Adrenal gland (tissue), 12 donors: ENCODE data around the gene LLGL2. TPM values are rescaled to one million over a fixed set of nuclear protein-coding genes. Genes with fewer than 3 reads are reported as not detected.

ENCODE experiments used
- DNase-seq, 7 donors: peaks; one replicate each; pipeline ENCODE4 v3.0.0-alpha.2; 2019 to 2020
- H3K27ac ChIP-seq, 5 donors: fragments of 200-600 bp; sonication (generic) in 4 of 5; 1 replicate in 3 of 5; 2 replicates in 2 of 5; pipeline versions ENCODE4 v1.5.1 to v1.8.0; 2016 to 2020; ENCODE audit warnings: mild to moderate bottlenecking in 1 of 5
- H3K27me3 ChIP-seq: fragments of 200-600 bp; 2 replicates; pipeline ENCODE4 v1.8.0; 2021
- H3K36me3 ChIP-seq, 2 donors: fragments of 200-600 bp; replicated peaks in 1 of 2; 1 replicate in 1 of 2; 2 replicates in 1 of 2; pipeline versions ENCODE4 v1.5.1 to v1.8.0; 2018 to 2022
- H3K4me1 ChIP-seq, 2 donors: fragments of 200-600 bp; replicated peaks in 1 of 2; 1 replicate in 1 of 2; 2 replicates in 1 of 2; pipeline versions ENCODE4 v1.5.1 to v1.8.0; 2018 to 2021
- H3K4me3 ChIP-seq, 4 donors: fragments of 200-600 bp; sonication (generic) in 3 of 4; one replicate each; pipeline ENCODE4 v1.5.1; 2016 to 2018
- H3K9me3 ChIP-seq, 3 donors: fragments of 200-600 bp; sonication (generic) in 1 of 3; replicated peaks in 1 of 3; 1 replicate in 2 of 3; 2 replicates in 1 of 3; pipeline versions ENCODE4 v1.5.1 to v1.8.0; 2016 to 2021
- POLR2A ChIP-seq, 2 donors: fragments of 450-650 bp; IDR thresholded peaks; one replicate each; pipeline ENCODE4 v1.6.1; 2017; ENCODE audit warnings: antibody characterized with exemption in 2 of 2, mild to moderate bottlenecking in 2 of 2, moderate library complexity in 1 of 2
- WGBS, 4 donors: extraction: QIAGEN DNeasy Blood & Tissue Kit in 2 of 4; methylation state at CpG; one replicate each; pipeline versions ENCODE4 v1.1.5 to v1.1.7; 2013 to 2017; 5-methylcytosine and 5-hydroxymethylcytosine counted together
- intact Hi-C, 2 donors: fragments of 100-400 bp; cut with DNase I; formaldehyde crosslinking; loops; one replicate each; pipeline versions ENCODE4 v1.14.1 to v1.15.0; 2022 to 2023
- polyA plus RNA-seq, 3 donors: library from polyadenylated mRNA; stranded (reverse); fragments of 200-250 nt in 2 of 3; fragments of 350-450 nt in 1 of 3; fragmentation: Illumina TruSeq in 1 of 3; extraction: RNeasy Lipid Tissue Mini Kit (QIAGEN cat#74804) in 1 of 3; gene quantifications; one replicate each; pipeline ENCODE4 v1.2.3, GENCODE V29; 2013 to 2014
- total RNA-seq, 9 donors: library from RNA; depleted of rRNA in 4 of 9; stranded (reverse); fragments of >200 nt in 4 of 9; fragments of 120-200 nt in 1 of 9; fragmentation: NEBNext Ultra II Directional in 1 of 9; extraction: Animal tissue kit (Norgen Biotek cat#: 25700) in 1 of 9; gene quantifications; one replicate each; pipeline versions ENCODE4 v1.1.0 to v1.2.4, GENCODE V29; 2013 to 2023
- TF ChIP-seq, protein P1 (sequence below), 6 experiments: fragments of 450-650 bp in 4 of 6; fragments of 200-600 bp in 2 of 6; sonication (generic) in 1 of 6; IDR thresholded peaks; 1 replicate in 5 of 6; 2 replicates in 1 of 6; pipeline versions ENCODE4 v1.5.1 to v1.8.0; 2016 to 2021; ENCODE audit warnings: antibody characterized with exemption in 6 of 6, mild to moderate bottlenecking in 2 of 6, moderate library complexity in 1 of 6
- donor health status: healthy with polysubstance abuse.
- donor health status: Bipolar disorder and iron deficiency.
- donor health status: DM: yes; HTN: yes; CAD: no.
- donor health status: DM: no; HTN: no; CAD: no.
- donor health status: DM: no; HTN: no; CAD: no.
- donor health status: DM: yes; HTN: yes; CAD: no.

LLGL2 gene
- total and polyA plus RNA-seq, 12 donors: 1.2 to 90.3 (median 23.8) TPM

DNA sequence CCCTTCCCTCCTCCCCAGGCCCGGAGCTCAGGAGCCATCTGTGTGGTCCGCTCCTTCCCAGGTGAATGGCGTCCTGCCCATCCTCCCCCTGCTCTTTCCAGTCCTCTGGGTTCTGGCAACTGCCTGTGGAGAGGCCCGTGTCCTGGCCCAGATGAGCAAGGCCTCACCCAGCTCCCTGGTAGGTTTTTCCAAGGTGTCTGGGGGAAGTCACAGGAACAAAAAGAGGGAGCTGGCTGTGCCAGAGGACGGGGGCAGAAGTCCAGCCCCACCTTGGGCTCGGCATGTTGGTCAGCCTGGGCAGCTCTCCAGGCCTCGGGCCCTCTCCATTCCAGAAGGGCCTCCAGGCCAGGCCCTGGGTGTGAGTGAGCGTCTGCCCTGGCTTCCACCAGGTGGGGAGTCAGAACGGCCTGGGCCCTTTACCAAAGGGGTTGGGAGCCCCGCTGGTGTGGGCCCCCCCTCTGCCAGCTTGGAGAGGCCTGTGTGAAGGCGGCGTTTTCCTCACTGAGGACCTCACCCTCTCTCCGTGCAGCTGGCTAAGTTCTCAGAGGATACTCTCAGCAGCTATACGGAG is 35.2 kb upstream of the LLGL2 start:
- no peaks in the 10 kb centered on the region for H3K9me3 ChIP-seq
- H3K27me3 ChIP-seq: no peaks in the 10 kb centered on the region
- peaks cover 0 to 53% of the 10 kb centered on the region in 2 donors for H3K36me3 ChIP-seq
- no peak overlapping the region for H3K4me3 ChIP-seq
- intact Hi-C loops: no loop called here
- no peak for TF ChIP-seq POLR2A (IDR thresholded peaks at IDR 0.05)
- TF ChIP-seq, protein P1, sequence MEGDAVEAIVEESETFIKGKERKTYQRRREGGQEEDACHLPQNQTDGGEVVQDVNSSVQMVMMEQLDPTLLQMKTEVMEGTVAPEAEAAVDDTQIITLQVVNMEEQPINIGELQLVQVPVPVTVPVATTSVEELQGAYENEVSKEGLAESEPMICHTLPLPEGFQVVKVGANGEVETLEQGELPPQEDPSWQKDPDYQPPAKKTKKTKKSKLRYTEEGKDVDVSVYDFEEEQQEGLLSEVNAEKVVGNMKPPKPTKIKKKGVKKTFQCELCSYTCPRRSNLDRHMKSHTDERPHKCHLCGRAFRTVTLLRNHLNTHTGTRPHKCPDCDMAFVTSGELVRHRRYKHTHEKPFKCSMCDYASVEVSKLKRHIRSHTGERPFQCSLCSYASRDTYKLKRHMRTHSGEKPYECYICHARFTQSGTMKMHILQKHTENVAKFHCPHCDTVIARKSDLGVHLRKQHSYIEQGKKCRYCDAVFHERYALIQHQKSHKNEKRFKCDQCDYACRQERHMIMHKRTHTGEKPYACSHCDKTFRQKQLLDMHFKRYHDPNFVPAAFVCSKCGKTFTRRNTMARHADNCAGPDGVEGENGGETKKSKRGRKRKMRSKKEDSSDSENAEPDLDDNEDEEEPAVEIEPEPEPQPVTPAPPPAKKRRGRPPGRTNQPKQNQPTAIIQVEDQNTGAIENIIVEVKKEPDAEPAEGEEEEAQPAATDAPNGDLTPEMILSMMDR (IDR thresholded peaks at IDR 0.05): no peak
- H3K4me1 ChIP-seq: peaks cover 1 to 31% of the 10 kb centered on the region in 2 donors
- H3K27ac ChIP-seq: peak overlapping the region in 1 of 5 donors; percentile 52
- 73 to 93% (median 78%) methylated on average over 8 to 14 of the region's 14 CpGs for WGBS, 4 donors
- no peak for DNase-seq

- H3K27me3 ChIP-seq: no peaks in the 10 kb centered on the region
- H3K4me3 ChIP-seq: no peak overlapping the region
- intact Hi-C loops: no loop called here
- peaks cover 0 to 23% of the 10 kb centered on the region in 2 donors for H3K4me1 ChIP-seq
- no peaks in the 10 kb centered on the region for H3K9me3 ChIP-seq
- peaks cover 0 to 62% of the 10 kb centered on the region in 2 donors for H3K36me3 ChIP-seq
- no peak for DNase-seq
- peak overlapping the region in 1 of 5 donors; percentile 52 for H3K27ac ChIP-seq
- 82 to 89% (median 84%) methylated on average over 12 to 19 of the region's 19 CpGs for WGBS, 4 donors
- TF ChIP-seq POLR2A (IDR thresholded peaks at IDR 0.05): no peak
- TF ChIP-seq, protein P1 (IDR thresholded peaks at IDR 0.05): no peak
These were observed 34.4 kb upstream of the LLGL2 start for GRCh38 chr17:75490953-75491649.

DNA sequence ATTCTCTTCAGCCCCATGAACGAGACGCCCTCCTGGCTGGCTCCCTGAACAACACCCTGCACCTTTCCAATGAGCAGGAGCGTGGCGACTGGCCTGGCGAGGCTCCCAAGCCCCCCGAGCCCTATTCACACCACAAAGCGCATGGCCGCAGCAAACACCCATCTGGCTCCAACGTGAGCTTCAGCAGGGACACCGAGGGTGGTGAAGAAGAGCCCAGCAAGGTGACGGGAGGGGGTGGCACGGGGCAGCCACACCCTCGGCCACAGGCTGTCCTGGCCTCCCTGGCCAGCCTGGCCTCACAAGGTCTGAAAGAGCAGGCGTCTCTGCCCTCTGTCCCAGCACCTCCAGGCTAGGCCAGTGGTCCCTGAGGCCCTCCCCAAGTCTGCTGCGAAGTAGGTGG is 33.8 kb upstream of the LLGL2 start:
- no peak for TF ChIP-seq POLR2A (IDR thresholded peaks at IDR 0.05)
- TF ChIP-seq, protein P1 (IDR thresholded peaks at IDR 0.05): no peak

DNA sequence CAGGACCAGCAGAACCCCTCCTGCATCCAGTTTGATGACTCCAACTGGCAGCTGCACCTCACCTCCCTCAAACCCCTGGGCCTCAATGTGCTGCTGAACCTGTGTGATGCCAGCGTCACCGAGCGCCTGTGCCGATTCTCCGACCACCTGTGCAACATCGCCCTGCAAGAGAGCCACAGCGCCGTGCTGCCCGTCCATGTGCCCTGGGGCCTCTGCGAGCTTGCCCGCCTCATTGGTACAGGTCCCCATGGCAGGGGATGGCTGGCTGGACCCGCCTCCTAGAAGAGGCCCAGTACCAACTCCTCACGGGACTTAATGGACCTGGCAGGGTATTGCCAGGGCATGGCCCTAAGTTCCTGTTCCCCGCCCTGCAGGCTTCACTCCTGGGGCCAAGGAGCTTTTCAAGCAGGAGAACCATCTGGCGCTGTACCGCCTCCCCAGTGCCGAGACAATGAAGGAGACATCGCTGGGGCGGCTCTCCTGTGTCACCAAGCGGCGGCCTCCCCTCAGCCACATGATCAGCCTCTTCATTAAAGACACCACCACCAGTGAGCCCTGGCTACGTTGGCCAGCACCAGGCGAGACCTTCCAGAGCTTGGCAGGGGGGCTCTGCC is 32.8 kb upstream of the LLGL2 start:
- DNase-seq: no peak
- WGBS, 4 donors: 80 to 95% (median 90%) methylated on average over 4 to 23 of the region's 23 CpGs
- Histone ChIP-seq H3K4me3 (no peak overlapping the region), H3K4me1 (peaks cover 0 to 7% of the 10 kb centered on the region in 2 donors), H3K36me3 (peaks cover 0 to 76% of the 10 kb centered on the region in 2 donors), H3K27me3 (no peaks in the 10 kb centered on the region), H3K27ac (no peak overlapping the region), H3K9me3 (no peaks in the 10 kb centered on the region)
- intact Hi-C loops: no loop called here
- TF ChIP-seq POLR2A (IDR thresholded peaks at IDR 0.05): no peak
- TF ChIP-seq, protein P1 (IDR thresholded peaks at IDR 0.05): no peak

More for the DNA sequence above, 33.8 kb upstream of the LLGL2 start:
- DNase-seq: no peak
- H3K4me3 ChIP-seq: no peak overlapping the region
- no peaks in the 10 kb centered on the region for H3K9me3 ChIP-seq
- peak overlapping the region in 1 of 5 donors; percentile 52 for H3K27ac ChIP-seq
- H3K36me3 ChIP-seq: peaks cover 0 to 67% of the 10 kb centered on the region in 2 donors
- peaks cover 0 to 17% of the 10 kb centered on the region in 2 donors for H3K4me1 ChIP-seq
- intact Hi-C loops: no loop called here
- H3K27me3 ChIP-seq: no peaks in the 10 kb centered on the region
- WGBS, 4 donors: 88 to 92% (median 91%) methylated on average over 1 to 15 of the region's 15 CpGs
